NCI-H510A (cell line): ENCODE data around the gene TMC6.

Source experiments
- DNase-seq: peaks from one replicate; lab custom pipeline; 2025; lab: John Stamatoyannopoulos, UW

TMC6 gene

GRCh38 chr17:78135858-78136500 is 7.4 kb upstream of the TMC6 start:
- no peak for DNase-seq

GRCh38 chr17:78134899-78135385 is 6.4 kb upstream of the TMC6 start:
- DNase-seq = no peak

GRCh38 chr17:78133971-78134898 is 5.7 kb upstream of the TMC6 start:
- DNase-seq = peak; percentile 67

GRCh38 chr17:78133179-78133951 is 4.8 kb upstream of the TMC6 start:
- no peak for DNase-seq

- no peak for DNase-seq
These were observed 4.2 kb upstream of the TMC6 start for GRCh38 chr17:78132767-78133178.

GRCh38 chr17:78132084-78132676 is 3.6 kb upstream of the TMC6 start:
- no peak for DNase-seq

GRCh38 chr17:78131172-78132083 is 2.9 kb upstream of the TMC6 start:
- DNase-seq = no peak

GRCh38 chr17:78130437-78131101 is 2.0 kb upstream of the TMC6 start, which contains the start of gene TMC8:
Gene TMC8, plus strand, starts transcription at chr17:78130771. Its CDS starts 818 bp downstream, at chr17:78131589.
- no peak for DNase-seq

GRCh38 chr17:78130090-78130436 is 1.5 kb upstream of the TMC6 start:
- no peak for DNase-seq

- DNase-seq = no peak
These were observed 965 bp upstream of the TMC6 start for GRCh38 chr17:78129351-78130089.

GRCh38 chr17:78127888-78128550 is 536 bp downstream of the TMC6 start:
- DNase-seq = no peak

GRCh38 chr17:78127239-78127887 is 1.2 kb downstream of the TMC6 start:
- no peak for DNase-seq

- no peak for DNase-seq
These were observed 1.7 kb downstream of the TMC6 start for GRCh38 chr17:78126895-78127238.

GRCh38 chr17:78125976-78126894 is 2.3 kb downstream of the TMC6 start:
- DNase-seq = no peak

GRCh38 chr17:78125138-78125913 is 3.2 kb downstream of the TMC6 start:
- DNase-seq = no peak

GRCh38 chr17:78124836-78125137 is 3.8 kb downstream of the TMC6 start:
- no peak for DNase-seq
